NCI-H82 treated with DMSO at 0.1 percent for 48 hours (cell line): ENCODE data around the gene CES2.
"Not testable (repeated sequence)": the region's sequence is repeated elsewhere in the genome, so short reads cannot be mapped to it uniquely, and the experiment has no call there.

ENCODE experiments used
- DNase-seq: peaks from one replicate; lab custom pipeline; 2025; ENCODE audit not compliant: unreplicated experiment; lab: John Stamatoyannopoulos, UW

The CES2 gene

GRCh38 chr16:66952430-66953110 lies 17.3 kb downstream of the CES2 start:
- DNase-seq = peak; percentile 90

GRCh38 chr16:66953462-66954096 lies 18.3 kb downstream of the CES2 start:
- DNase-seq = no peak

- DNase-seq = peak; percentile 62
Measured at GRCh38 chr16:66954097-66954659, 18.9 kb downstream of the CES2 start.

- not testable (repeated sequence) for DNase-seq
Measured at GRCh38 chr16:66955363-66956153, 20.2 kb downstream of the CES2 start.

- DNase-seq = not testable (repeated sequence)
Measured at GRCh38 chr16:66956154-66956457, 20.8 kb downstream of the CES2 start.

- no peak for DNase-seq
Measured at GRCh38 chr16:66958857-66959703, 23.8 kb downstream of the CES2 start.

- DNase-seq = no peak
Measured at GRCh38 chr16:66959704-66960161, 24.4 kb downstream of the CES2 start.

- no peak for DNase-seq
Measured at GRCh38 chr16:66960270-66960669, 25.0 kb downstream of the CES2 start.

GRCh38 chr16:66961065-66961744 lies 25.9 kb downstream of the CES2 start, which contains the start of gene CES3:
TSS of gene CES3 (plus strand) at chr16:66961266. CDS start at chr16:66961308, 42 bp downstream.
- peak; percentile 75 for DNase-seq

GRCh38 chr16:66961914-66962313 lies 26.6 kb downstream of the CES2 start:
- DNase-seq = no peak

GRCh38 chr16:66964049-66964448 lies 28.7 kb downstream of the CES2 start:
- no peak for DNase-seq

- no peak for DNase-seq
Measured at GRCh38 chr16:66968847-66969246, 33.5 kb downstream of the CES2 start.

GRCh38 chr16:66970775-66971720 lies 35.7 kb downstream of the CES2 start:
- no peak for DNase-seq

- no peak for DNase-seq
Measured at GRCh38 chr16:66972983-66973382, 37.7 kb downstream of the CES2 start.

GRCh38 chr16:66973716-66974115 lies 38.4 kb downstream of the CES2 start:
- no peak for DNase-seq

GRCh38 chr16:66974156-66974931 lies 39.0 kb downstream of the CES2 start:
- not testable (repeated sequence) for DNase-seq

- not testable (repeated sequence) for DNase-seq
Measured at GRCh38 chr16:66974932-66975246, 39.6 kb downstream of the CES2 start.

- no peak for DNase-seq
Measured at GRCh38 chr16:66975302-66975893, 40.1 kb downstream of the CES2 start.
